ENCODE results near the gene CCRL2. TPM values are rescaled to one million over a fixed set of nuclear protein-coding genes. Genes with fewer than 3 reads are reported as not detected.

Gene CCRL2
- total and polyA plus RNA-seq, 9 of the 15 experiments (the other 6 are each of a cell fraction or from before 2014, with no cell fraction given): 3.4 to 5.7 (median 4.0) TPM

DNA sequence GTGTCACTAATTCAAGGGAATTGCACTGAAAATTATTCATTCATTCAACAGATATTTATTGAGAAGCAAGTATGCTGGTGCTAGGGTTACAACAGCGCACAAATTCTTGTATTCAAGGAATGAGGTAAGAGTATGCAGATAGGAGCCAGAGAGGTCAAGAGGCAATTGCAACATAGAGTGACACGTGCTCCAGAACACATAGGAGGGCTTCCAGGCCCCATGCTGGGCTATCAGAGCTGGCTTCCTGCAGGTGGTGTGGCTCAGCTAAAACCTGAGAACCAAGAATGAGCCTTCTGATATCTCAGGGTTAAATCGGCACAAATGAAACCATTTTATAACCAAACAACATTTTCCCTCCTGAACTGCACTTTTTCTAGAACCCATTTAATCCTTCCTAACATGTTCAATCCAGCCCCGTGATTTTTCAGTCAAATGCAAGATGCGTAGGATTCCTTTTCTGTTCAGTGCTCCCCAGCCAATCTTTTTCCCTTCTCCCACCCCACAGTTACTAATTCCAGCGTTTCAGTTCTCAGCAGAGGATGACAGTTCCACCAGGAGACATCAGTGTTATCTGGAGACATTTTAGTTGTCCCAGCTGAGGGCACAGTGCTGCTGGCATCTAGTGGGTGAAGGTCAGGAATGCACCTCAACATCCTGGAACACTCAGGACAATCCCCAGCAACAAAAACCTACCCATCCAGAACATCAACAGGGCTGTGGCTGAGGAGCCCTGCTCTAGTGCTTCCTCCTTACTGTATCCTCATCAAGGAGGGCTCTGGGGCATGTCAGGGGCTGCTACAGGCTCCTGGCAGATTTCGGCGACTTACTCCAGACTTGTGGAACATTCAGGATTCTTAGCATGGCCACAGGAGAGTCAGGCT lies 13.3 kb upstream of the CCRL2 start:
- no peaks in the 10 kb centered on the region for H3K36me3 ChIP-seq (ENCODE audit: control insufficient read depth, insufficient read depth, low read length)
- DNase-seq (ENCODE audit: extremely low read depth in 1 of 4, low spot score in 3 of 4) (peak; percentile 42 to 57 (median 48)), ATAC-seq (peak; percentile 85), FAIRE-seq (peak; percentile 75)
- ChIA-PET POLR2A (interaction anchor here (0.9 to 1.5 kb wide), 2 partner anchors 11 to 21 kb away, joined by 3 read pairs; no protein-coding TSS in a partner anchor), CTCF (ENCODE audit: low intra/inter-chr PET ratio) (no interaction called here)
- in situ Hi-C loops (cut with MboI) (no loop called here), intact Hi-C loops (cut with micrococcal nuclease) (no loop called here)
- no peaks in the 10 kb centered on the region for H3K9me3 ChIP-seq (replicated peaks; ENCODE audit: control insufficient read depth, insufficient read depth, low read depth, low read length)
- no peak overlapping the region for H2AFZ ChIP-seq (ENCODE audit: low read depth, low read length)
- WGBS (ENCODE audit: insufficient coverage, low coverage, missing lambda C conversion rate): 27% methylated on average over 8 of the region's 8 CpGs
- no peaks in the 10 kb centered on the region for H4K20me1 ChIP-seq (replicated peaks; ENCODE audit: control insufficient read depth, insufficient read depth, low read length)
- H3K4me1 ChIP-seq (replicated peaks in 1 of 2; ENCODE audit: control insufficient read depth in 2 of 2, insufficient read depth in 2 of 2, low read length in 2 of 2): peaks cover 0 to 24% of the 10 kb centered on the region in 2 experiments; a peak in 4 of 5 replicates
- H3K79me2 ChIP-seq (ENCODE audit: control insufficient read depth, insufficient read depth, low read length): no peaks in the 10 kb centered on the region
- no peak overlapping the region for H3K4me3 ChIP-seq
- H3K27me3 ChIP-seq (ENCODE audit: control insufficient read depth in 2 of 2, insufficient read depth in 2 of 2, low read length in 2 of 2): peaks cover 2 to 23% of the 10 kb centered on the region in 2 experiments; a peak in 2 of 5 replicates
- H3K27ac ChIP-seq (ENCODE audit: extremely low read depth, low read depth, low read length): no peak overlapping the region
- no peak overlapping the region for H3K9ac ChIP-seq (ENCODE audit: insufficient read depth in 1 of 2, low read depth in 2 of 2, low read length in 2 of 2)
- H3K9me1 ChIP-seq (ENCODE audit: control insufficient read depth, insufficient read depth, low read length): no peaks in the 10 kb centered on the region
- no TSS peak for BruUV-seq (replicated peaks)
- no peak overlapping the region for H3K4me2 ChIP-seq (ENCODE audit: insufficient read depth, low read length)
- no peak for TF ChIP-seq ERF (CRISPR knock-in tag; IDR thresholded peaks at IDR 0.05)
- TF ChIP-seq, protein P1, sequence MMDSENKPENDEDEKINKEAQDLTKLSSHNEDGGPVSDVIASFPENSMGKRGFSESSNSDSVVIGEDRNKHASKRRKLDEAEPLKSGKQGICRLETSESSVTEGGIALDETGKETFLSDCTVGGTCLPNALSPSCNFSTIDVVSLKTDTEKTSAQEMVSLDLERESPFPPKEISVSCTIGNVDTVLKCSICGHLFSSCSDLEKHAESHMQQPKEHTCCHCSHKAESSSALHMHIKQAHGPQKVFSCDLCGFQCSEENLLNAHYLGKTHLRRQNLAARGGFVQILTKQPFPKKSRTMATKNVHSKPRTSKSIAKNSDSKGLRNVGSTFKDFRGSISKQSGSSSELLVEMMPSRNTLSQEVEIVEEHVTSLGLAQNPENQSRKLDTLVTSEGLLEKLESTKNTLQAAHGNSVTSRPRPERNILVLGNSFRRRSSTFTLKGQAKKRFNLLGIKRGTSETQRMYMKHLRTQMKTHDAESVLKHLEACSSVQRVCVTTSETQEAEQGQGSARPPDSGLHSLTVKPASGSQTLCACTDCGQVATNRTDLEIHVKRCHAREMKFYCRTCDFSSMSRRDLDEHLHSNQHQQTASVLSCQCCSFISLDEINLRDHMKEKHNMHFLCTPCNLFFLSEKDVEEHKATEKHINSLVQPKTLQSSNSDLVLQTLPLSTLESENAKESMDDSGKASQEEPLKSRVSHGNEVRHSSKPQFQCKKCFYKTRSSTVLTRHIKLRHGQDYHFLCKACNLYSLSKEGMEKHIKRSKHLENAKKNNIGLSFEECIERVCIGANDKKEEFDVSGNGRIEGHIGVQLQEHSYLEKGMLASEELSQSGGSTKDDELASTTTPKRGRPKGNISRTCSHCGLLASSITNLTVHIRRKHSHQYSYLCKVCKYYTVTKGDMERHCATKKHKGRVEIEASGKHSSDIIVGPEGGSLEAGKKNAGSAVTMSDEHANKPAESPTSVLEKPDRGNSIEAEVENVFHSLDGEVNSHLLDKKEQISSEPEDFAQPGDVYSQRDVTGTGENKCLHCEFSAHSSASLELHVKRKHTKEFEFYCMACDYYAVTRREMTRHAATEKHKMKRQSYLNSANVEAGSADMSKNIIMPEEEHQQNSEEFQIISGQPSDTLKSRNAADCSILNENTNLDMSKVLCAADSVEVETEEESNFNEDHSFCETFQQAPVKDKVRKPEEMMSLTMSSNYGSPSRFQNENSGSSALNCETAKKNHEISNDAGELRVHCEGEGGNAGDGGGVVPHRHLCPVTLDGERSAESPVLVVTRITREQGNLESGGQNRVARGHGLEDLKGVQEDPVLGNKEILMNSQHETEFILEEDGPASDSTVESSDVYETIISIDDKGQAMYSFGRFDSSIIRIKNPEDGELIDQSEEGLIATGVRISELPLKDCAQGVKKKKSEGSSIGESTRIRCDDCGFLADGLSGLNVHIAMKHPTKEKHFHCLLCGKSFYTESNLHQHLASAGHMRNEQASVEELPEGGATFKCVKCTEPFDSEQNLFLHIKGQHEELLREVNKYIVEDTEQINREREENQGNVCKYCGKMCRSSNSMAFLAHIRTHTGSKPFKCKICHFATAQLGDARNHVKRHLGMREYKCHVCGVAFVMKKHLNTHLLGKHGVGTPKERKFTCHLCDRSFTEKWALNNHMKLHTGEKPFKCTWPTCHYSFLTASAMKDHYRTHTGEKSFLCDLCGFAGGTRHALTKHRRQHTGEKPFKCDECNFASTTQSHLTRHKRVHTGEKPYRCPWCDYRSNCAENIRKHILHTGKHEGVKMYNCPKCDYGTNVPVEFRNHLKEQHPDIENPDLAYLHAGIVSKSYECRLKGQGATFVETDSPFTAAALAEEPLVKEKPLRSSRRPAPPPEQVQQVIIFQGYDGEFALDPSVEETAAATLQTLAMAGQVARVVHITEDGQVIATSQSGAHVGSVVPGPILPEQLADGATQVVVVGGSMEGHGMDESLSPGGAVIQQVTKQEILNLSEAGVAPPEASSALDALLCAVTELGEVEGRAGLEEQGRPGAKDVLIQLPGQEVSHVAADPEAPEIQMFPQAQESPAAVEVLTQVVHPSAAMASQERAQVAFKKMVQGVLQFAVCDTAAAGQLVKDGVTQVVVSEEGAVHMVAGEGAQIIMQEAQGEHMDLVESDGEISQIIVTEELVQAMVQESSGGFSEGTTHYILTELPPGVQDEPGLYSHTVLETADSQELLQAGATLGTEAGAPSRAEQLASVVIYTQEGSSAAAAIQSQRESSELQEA (IDR thresholded peaks at IDR 0.05; ENCODE audit: low read depth): no peak
- no peak for TF ChIP-seq ZNF347 (CRISPR knock-in tag; IDR thresholded peaks at IDR 0.05; ENCODE audit: low read depth)
- TF ChIP-seq EP400 (IDR thresholded peaks at IDR 0.05): peak; percentile 58
- TF ChIP-seq, protein P2, sequence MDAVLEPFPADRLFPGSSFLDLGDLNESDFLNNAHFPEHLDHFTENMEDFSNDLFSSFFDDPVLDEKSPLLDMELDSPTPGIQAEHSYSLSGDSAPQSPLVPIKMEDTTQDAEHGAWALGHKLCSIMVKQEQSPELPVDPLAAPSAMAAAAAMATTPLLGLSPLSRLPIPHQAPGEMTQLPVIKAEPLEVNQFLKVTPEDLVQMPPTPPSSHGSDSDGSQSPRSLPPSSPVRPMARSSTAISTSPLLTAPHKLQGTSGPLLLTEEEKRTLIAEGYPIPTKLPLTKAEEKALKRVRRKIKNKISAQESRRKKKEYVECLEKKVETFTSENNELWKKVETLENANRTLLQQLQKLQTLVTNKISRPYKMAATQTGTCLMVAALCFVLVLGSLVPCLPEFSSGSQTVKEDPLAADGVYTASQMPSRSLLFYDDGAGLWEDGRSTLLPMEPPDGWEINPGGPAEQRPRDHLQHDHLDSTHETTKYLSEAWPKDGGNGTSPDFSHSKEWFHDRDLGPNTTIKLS (IDR thresholded peaks at IDR 0.05; ENCODE audit: borderline replicate concordance, low read depth): peak; percentile 37; the same call in 1 of the 2 replicates
- no peak for TF ChIP-seq ETV5 (CRISPR knock-in tag; IDR thresholded peaks at IDR 0.05; ENCODE audit: low read depth)
- TF ChIP-seq HDAC6 (IDR thresholded peaks at IDR 0.05; ENCODE audit: low read depth, low read length): no peak
- TF ChIP-seq PTBP1 (IDR thresholded peaks at IDR 0.05; ENCODE audit: low read depth, low read length): no peak
- TF ChIP-seq POLR2AphosphoS2 (IDR thresholded peaks at IDR 0.05; ENCODE audit: low read length): no peak
- TF ChIP-seq, protein P3, sequence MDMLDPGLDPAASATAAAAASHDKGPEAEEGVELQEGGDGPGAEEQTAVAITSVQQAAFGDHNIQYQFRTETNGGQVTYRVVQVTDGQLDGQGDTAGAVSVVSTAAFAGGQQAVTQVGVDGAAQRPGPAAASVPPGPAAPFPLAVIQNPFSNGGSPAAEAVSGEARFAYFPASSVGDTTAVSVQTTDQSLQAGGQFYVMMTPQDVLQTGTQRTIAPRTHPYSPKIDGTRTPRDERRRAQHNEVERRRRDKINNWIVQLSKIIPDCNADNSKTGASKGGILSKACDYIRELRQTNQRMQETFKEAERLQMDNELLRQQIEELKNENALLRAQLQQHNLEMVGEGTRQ (CRISPR knock-in tag; IDR thresholded peaks at IDR 0.05): peak; percentile 72
